Neutrophil (primary cell): Measurements from ENCODE around the gene LGALS4.
"Not testable (repeated sequence)": the region's sequence is repeated elsewhere in the genome, so short reads cannot be mapped to it uniquely, and the experiment has no call there.

ENCODE experiments used
- H3K27ac ChIP-seq: fragments of 200-600 bp; sonication (generic); 2 replicates; pipeline ENCODE4 v1.5.1; 2016; ENCODE audit warnings: mild to moderate bottlenecking, moderate library complexity
- H3K27me3 ChIP-seq: fragments of 200-600 bp; sonication (generic); 2 replicates; pipeline ENCODE4 v1.6.0; 2016; ENCODE audit warnings: mild to moderate bottlenecking
- H3K36me3 ChIP-seq: fragments of 200-600 bp; sonication (generic); 2 replicates; pipeline ENCODE4 v1.5.1; 2017
- H3K4me1 ChIP-seq, 2 experiments: fragments of 200-600 bp in 1 of 2; sonication (generic) in 1 of 2; 1 replicate in 1 of 2; 2 replicates in 1 of 2; pipeline versions ENCODE4 v1.5.1 to v1.6.1; 2013 to 2016; ENCODE audit warnings: low read depth in 1 of 2, low read length in 1 of 2, mild to moderate bottlenecking in 1 of 2, moderate library complexity in 1 of 2; ENCODE audit not compliant: control insufficient read depth in 1 of 2, insufficient read depth in 1 of 2
- H3K4me3 ChIP-seq, 2 experiments: fragments of 200-600 bp in 1 of 2; sonication (generic) in 1 of 2; 1 replicate in 1 of 2; 2 replicates in 1 of 2; pipeline ENCODE4 v1.5.1; 2013 to 2016; ENCODE audit warnings: low read depth in 1 of 2, low read length in 1 of 2, mild to moderate bottlenecking in 1 of 2, moderate library complexity in 1 of 2
- H3K9me3 ChIP-seq: fragments of 200-600 bp; sonication (generic); 2 replicates; pipeline ENCODE4 v1.5.1; 2016
- TF ChIP-seq, protein P1 (sequence below): fragments of 200-600 bp; sonication (generic); IDR thresholded peaks from 2 replicates; pipeline ENCODE4 v1.5.1; 2016; ENCODE audit warnings: antibody characterized with exemption

LGALS4 gene

DNA sequence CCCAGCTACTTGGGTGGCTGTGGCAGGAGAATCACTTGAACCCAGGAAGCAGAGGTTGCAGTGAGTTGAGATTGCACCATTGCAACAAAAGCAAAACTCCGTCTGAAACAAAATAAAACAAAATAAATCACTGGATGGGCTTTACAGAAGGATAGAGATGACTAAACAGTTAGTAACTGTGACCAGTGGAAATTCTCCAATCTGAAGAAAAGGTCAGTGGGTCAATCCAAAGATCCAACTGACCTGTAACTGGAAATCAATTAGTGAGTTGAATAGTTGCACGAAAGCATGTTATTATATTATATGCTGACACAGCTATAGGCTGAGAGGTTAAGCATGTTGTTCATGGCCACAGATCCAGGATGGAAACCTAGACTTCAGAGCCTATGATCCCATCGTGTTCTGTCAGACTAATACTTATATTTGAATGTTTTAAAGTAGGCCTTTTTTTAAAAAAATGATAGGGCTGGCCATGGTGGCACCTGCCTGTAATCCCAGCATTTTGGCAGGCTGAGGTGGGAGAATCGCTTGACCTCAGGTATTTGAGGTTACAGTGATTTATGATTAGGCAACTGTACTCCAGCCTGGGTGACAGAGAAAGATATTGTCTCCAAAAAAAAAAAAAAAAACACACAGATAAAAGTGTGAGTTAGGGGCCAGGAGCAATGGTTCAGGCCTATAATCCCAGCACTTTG is 17.4 kb upstream of the LGALS4 start:
- TF ChIP-seq, protein P1, sequence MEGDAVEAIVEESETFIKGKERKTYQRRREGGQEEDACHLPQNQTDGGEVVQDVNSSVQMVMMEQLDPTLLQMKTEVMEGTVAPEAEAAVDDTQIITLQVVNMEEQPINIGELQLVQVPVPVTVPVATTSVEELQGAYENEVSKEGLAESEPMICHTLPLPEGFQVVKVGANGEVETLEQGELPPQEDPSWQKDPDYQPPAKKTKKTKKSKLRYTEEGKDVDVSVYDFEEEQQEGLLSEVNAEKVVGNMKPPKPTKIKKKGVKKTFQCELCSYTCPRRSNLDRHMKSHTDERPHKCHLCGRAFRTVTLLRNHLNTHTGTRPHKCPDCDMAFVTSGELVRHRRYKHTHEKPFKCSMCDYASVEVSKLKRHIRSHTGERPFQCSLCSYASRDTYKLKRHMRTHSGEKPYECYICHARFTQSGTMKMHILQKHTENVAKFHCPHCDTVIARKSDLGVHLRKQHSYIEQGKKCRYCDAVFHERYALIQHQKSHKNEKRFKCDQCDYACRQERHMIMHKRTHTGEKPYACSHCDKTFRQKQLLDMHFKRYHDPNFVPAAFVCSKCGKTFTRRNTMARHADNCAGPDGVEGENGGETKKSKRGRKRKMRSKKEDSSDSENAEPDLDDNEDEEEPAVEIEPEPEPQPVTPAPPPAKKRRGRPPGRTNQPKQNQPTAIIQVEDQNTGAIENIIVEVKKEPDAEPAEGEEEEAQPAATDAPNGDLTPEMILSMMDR = no peak
- Histone ChIP-seq H3K36me3 (peaks cover 13% of the 10 kb centered on the region), H3K9me3 (no peaks in the 10 kb centered on the region), H3K4me3 (no peak overlapping the region), H3K27me3 (no peaks in the 10 kb centered on the region), H3K27ac (no peak overlapping the region), H3K4me1 (peaks cover 21 to 25% of the 10 kb centered on the region in 2 experiments)

DNA sequence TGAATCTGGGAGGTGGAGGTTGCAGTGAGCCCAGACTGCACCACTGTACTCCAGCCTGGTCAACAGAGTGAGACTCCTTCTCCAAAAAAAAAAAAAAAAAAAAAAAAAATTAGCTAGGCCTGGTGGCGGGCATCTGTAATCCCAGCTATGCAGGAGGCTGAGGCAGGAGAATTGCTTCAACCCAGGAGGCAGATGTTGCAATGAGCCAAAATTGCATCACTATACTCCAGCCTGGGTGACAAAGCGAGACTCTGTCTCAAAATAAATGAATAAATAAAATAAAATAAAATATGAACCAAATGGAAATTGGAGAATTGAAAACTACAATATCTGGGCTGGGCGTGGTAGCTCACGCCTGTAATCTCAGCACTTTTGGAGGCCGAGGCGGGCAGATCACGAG is 16.5 kb upstream of the LGALS4 start:
- not testable (repeated sequence) for H3K4me3 ChIP-seq, H3K27ac ChIP-seq, H3K27me3 ChIP-seq, H3K9me3 ChIP-seq
- peaks cover 21 to 25% of the 10 kb centered on the region in 2 experiments for H3K4me1 ChIP-seq
- peaks cover 13% of the 10 kb centered on the region for H3K36me3 ChIP-seq

DNA sequence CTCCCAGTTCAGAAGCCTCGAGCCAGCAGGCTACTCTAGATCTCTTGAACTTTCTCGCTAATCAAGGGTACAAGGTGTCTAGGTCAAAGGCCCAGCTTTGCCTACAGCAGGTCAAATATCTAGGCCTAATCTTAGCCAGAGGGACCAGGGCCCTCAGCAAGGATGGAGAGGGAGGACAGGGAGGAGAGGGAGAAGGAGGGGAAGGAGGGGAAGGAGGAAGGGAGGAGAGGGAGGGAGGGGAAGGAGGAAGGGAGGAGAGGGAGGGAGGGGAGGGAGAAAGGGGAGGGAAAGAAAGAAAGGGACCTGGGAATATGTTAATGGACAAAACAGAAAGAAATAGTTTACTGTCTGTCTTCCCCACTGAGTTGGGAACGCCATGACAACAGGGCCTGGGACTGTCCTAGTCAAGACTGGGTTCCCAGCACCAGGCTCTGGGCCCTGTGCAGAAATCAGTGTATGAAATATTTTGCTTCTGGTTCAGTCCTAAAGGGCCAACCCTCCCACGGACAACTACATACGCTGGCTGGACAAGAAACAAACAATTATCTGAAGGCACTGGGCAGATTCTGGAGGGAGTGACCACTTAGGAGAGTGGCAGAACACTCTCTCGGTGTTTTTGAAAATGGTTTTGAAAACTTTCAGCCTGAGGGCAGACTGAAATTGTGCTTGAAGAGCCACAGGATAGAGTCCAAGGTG is 14.3 kb upstream of the LGALS4 start:
- Histone ChIP-seq H3K9me3 (no peaks in the 10 kb centered on the region), H3K4me1 (peaks cover 17 to 21% of the 10 kb centered on the region in 2 experiments), H3K27ac (no peak overlapping the region), H3K4me3 (no peak overlapping the region), H3K36me3 (peaks cover 25% of the 10 kb centered on the region), H3K27me3 (no peaks in the 10 kb centered on the region)
- TF ChIP-seq, protein P1 = no peak

DNA sequence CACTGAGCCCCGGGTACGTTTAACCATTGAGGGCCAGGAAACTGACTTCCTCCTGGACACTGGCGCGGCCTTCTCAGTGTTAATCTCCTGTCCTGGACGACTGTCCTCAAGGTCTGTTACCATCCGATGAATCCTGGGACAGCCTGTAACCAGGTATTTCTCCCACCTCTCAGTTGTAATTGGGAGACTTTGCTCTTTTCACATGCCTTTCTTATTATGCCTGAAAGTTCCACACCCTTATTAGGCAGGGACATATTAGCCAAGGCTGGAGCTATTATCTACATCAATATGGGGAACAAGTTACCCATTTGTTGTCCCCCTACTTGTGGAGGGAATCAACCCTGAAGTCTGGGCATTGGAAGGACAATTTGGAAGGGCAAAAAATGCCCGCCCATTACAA is 13.2 kb upstream of the LGALS4 start:
- not testable (repeated sequence) for H3K4me3 ChIP-seq, H3K9me3 ChIP-seq, H3K27ac ChIP-seq, H3K27me3 ChIP-seq
- peaks cover 10 to 13% of the 10 kb centered on the region in 2 experiments for H3K4me1 ChIP-seq
- peaks cover 26% of the 10 kb centered on the region for H3K36me3 ChIP-seq

DNA sequence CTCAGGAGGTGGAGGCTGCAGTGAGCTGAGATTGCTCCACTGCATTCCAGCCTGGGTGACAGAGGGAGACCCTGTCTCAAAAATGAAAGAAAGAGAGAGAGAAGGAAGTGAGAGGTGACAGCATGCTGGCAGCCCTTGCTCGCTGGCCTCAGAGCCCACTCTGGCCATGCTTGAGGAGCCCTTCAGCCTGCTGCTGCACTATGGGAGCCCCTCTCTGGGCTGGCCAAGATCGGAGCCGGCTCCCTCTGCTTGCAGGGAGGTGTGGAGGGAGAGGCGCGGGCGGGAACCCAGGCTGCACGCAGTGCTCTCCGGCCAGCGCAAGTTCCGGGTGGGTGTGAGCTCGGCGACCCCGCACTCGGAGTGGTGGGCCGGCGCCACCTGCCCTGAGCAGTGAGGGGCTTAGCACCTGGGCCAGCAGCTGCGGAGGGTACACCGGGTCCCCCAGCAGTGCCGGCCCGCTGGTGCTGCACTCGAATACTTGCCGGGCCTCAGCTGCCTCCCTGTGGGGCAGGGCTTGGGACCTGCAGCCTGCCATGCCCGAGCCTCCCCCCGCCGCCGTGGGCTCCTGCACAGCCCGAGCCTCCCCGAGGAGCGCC is 8.6 kb upstream of the LGALS4 start:
- peaks cover 36% of the 10 kb centered on the region for H3K36me3 ChIP-seq
- not testable (repeated sequence) for H3K4me3 ChIP-seq, H3K9me3 ChIP-seq

DNA sequence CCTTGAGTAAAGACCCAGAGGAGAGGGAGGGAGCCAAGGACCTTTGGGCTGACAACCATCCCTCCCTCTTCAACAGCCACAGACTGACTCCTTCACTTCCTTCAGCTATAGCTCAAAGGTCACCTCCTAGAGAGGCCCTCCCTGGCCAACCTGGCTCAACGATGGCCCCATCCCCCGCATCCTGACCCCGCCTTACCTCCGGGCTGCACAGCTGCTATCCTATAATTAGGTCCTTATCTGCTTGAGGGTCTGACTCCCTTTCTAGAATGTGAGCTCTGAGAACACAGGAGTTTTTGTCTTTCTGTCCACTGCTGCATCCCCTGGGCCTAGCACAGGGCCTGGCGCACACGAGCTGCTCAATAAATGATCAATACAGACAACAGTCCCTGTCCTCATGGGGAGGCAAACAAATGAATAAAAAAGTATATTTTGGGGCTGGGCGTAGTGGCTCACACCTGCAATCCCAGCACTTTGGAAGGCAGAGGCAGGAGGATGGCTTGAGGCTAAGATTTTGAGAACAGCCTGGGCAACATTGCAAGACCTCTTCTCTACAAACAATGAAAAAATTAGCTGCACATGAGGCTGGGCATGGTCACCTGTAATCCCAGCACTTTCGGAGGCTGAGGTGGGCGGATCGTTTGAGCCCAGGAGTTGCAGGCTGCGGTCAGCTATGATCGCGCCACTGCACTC is 6.6 kb upstream of the LGALS4 start:
- Histone ChIP-seq H3K36me3 (peaks cover 49% of the 10 kb centered on the region), H3K4me1 (no peaks in the 10 kb centered on the region), H3K9me3 (no peaks in the 10 kb centered on the region), H3K27me3 (no peaks in the 10 kb centered on the region), H3K27ac (no peak overlapping the region), H3K4me3 (no peak overlapping the region)
- TF ChIP-seq, protein P1 = no peak

More for the DNA sequence above, 8.6 kb upstream of the LGALS4 start:
- H3K27ac ChIP-seq, H3K4me1 ChIP-seq, H3K27me3 ChIP-seq: not testable (repeated sequence)
